Stimulated activated CD4-positive, alpha-beta T cell treated with anti-CD3 and anti-CD28 coated beads, Interleukin-2, amount 100 ng/mL, for 4 hours (primary cell): ENCODE measurements around the gene RRH.
"Not testable (repeated sequence)": the region's sequence is repeated elsewhere in the genome, so short reads cannot be mapped to it uniquely, and the experiment has no call there.

Source experiments
- DNase-seq: peaks from one replicate; pipeline ENCODE4 v3.0.0-alpha.2; 2020; ENCODE audit warnings: low read depth

The RRH gene

GRCh38 chr4:109846395-109847098 is 18.8 kb downstream of the RRH start:
- DNase-seq, result no peak

- DNase-seq, result no peak
Measured at GRCh38 chr4:109847896-109848442, 20.2 kb downstream of the RRH start, which contains the start of gene LRIT3. Gene LRIT3 (plus strand): TSS chr4:109848107. CDS start chr4:109848202, 95 bp downstream.

GRCh38 chr4:109848501-109848900 is 20.7 kb downstream of the RRH start:
- no peak for DNase-seq

GRCh38 chr4:109850601-109851000 is 22.8 kb downstream of the RRH start:
- no peak for DNase-seq

- DNase-seq, result not testable (repeated sequence)
Measured at GRCh38 chr4:109859426-109860300, 31.9 kb downstream of the RRH start.

GRCh38 chr4:109861271-109861670 is 33.5 kb downstream of the RRH start:
- no peak for DNase-seq

GRCh38 chr4:109861916-109862511 is 34.2 kb downstream of the RRH start:
- no peak for DNase-seq

- DNase-seq, result no peak
Measured at GRCh38 chr4:109864134-109864533, 36.4 kb downstream of the RRH start.

- DNase-seq, result no peak
Measured at GRCh38 chr4:109870061-109870460, 42.3 kb downstream of the RRH start.

GRCh38 chr4:109872065-109872464 is 44.3 kb downstream of the RRH start:
- no peak for DNase-seq

- DNase-seq, result no peak
Measured at GRCh38 chr4:109872950-109873656, 45.3 kb downstream of the RRH start.

- DNase-seq, result no peak
Measured at GRCh38 chr4:109873791-109874514, 46.2 kb downstream of the RRH start.

GRCh38 chr4:109875106-109875505 is 47.3 kb downstream of the RRH start:
- no peak for DNase-seq

GRCh38 chr4:109875553-109875952 is 47.8 kb downstream of the RRH start:
- DNase-seq, result not testable (repeated sequence)

GRCh38 chr4:109876634-109877265 is 49.0 kb downstream of the RRH start:
- no peak for DNase-seq

GRCh38 chr4:109877400-109877799 is 49.6 kb downstream of the RRH start:
- DNase-seq, result no peak

GRCh38 chr4:109878355-109878754 is 50.6 kb downstream of the RRH start:
- no peak for DNase-seq

GRCh38 chr4:109879081-109879480 is 51.3 kb downstream of the RRH start:
- DNase-seq, result no peak

GRCh38 chr4:109879636-109880314 is 52.0 kb downstream of the RRH start:
- DNase-seq, result no peak

GRCh38 chr4:109886303-109886702 is 58.5 kb downstream of the RRH start:
- DNase-seq, result no peak
